Keratinocyte (primary cell): Measurements from ENCODE around the gene RPL6.

Experiments used
- EZH2 ChIP-seq: IDR thresholded peaks from one replicate; pipeline ENCODE4 v1.6.1; 2012; ENCODE audit warnings: inconsistent platforms, mild to moderate bottlenecking, low read length, moderate library complexity
- TF ChIP-seq, protein P1 (sequence below), 3 experiments: IDR thresholded peaks in 1 of 3; conservative IDR thresholded peaks in 1 of 3; optimal IDR thresholded peaks in 1 of 3; 2 replicates in 2 of 3; 3 replicates in 1 of 3; pipeline versions ENCODE3 to v1.5.1; 2011; ENCODE audit warnings: low read length in 3 of 3, mild to moderate bottlenecking in 3 of 3, moderate library complexity in 2 of 3, control low read depth in 1 of 3, inconsistent platforms in 1 of 3; ENCODE audit not compliant: insufficient read depth in 2 of 3; ENCODE audit errors: extremely low read depth in 1 of 3

DNA sequence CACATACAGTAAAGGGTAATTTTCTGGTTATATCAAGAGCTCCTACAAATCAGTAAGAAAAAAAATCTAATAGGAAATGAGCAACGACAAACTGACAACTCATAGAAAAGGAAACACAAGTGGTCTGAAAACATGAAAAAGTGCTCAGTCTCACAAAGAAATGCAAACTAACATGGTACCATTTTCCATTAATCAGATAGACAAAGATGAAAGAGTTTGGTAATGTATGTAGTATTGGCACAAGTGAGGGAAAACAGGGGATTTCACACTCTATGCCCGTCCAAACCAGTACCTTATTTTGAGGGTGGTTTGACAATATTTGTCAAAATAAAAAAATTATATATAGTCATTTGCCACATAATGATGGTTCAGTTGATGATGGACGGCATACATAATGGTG is 22.6 kb upstream of the RPL6 start:
- TF ChIP-seq, protein P1, sequence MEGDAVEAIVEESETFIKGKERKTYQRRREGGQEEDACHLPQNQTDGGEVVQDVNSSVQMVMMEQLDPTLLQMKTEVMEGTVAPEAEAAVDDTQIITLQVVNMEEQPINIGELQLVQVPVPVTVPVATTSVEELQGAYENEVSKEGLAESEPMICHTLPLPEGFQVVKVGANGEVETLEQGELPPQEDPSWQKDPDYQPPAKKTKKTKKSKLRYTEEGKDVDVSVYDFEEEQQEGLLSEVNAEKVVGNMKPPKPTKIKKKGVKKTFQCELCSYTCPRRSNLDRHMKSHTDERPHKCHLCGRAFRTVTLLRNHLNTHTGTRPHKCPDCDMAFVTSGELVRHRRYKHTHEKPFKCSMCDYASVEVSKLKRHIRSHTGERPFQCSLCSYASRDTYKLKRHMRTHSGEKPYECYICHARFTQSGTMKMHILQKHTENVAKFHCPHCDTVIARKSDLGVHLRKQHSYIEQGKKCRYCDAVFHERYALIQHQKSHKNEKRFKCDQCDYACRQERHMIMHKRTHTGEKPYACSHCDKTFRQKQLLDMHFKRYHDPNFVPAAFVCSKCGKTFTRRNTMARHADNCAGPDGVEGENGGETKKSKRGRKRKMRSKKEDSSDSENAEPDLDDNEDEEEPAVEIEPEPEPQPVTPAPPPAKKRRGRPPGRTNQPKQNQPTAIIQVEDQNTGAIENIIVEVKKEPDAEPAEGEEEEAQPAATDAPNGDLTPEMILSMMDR (optimal IDR thresholded peaks at IDR 0.05 in 1 of 3, IDR thresholded peaks at IDR 0.05 in 1 of 3, conservative IDR thresholded peaks at IDR 0.05 in 1 of 3; ENCODE audit: extremely low read depth in 1 of 3, insufficient read depth in 2 of 3, low read length in 3 of 3), result no peak
- TF ChIP-seq EZH2, result no peak
